Progenitor cell of endocrine pancreas (in vitro differentiated cells): ENCODE measurements around the gene RIPOR2. TPM values are rescaled to one million over a fixed set of nuclear protein-coding genes. Genes with fewer than 3 reads are reported as not detected.

ENCODE experiments used
- DNase-seq: peaks from one replicate; pipeline ENCODE4 v3.0.0; 2021; ENCODE audit warnings: low spot score; ENCODE audit not compliant: unreplicated experiment
- H3K27ac Mint-ChIP-seq: 2 replicates; pipeline ENCODE4 v1.8.0; 2021; ENCODE audit warnings: mild to moderate bottlenecking, moderate library complexity, mixed read lengths
- H3K27me3 Mint-ChIP-seq: 2 replicates; pipeline ENCODE4 v1.8.0; 2021; ENCODE audit warnings: mixed read lengths
- H3K36me3 Mint-ChIP-seq: 2 replicates; pipeline ENCODE4 v1.8.0; 2022; ENCODE audit warnings: mixed read lengths; ENCODE audit not compliant: insufficient read depth
- H3K4me1 Mint-ChIP-seq: 2 replicates; pipeline ENCODE4 v1.8.0; 2021; ENCODE audit warnings: low read depth, mixed read lengths
- H3K4me3 Mint-ChIP-seq: 2 replicates; pipeline ENCODE4 v1.8.0; 2021; ENCODE audit warnings: low read depth, mild to moderate bottlenecking, moderate library complexity, mixed read lengths
- H3K9me3 Mint-ChIP-seq: 2 replicates; pipeline ENCODE4 v1.8.0; 2021; ENCODE audit warnings: low read depth, mixed read lengths
- total RNA-seq: library from RNA; stranded (reverse); gene quantifications from 2 replicates; pipeline ENCODE4 v1.2.1, GENCODE V29; 2021
- TF ChIP-seq, protein P1 (sequence below): fragments of 200-600 bp; sonication (generic); IDR thresholded peaks from one replicate; pipeline ENCODE4 v1.5.0; 2021; ENCODE audit warnings: antibody characterized with exemption, mild to moderate bottlenecking; ENCODE audit not compliant: unreplicated experiment

RIPOR2 gene
- total RNA-seq, 1 donor from 2014 or later, result 2.2 TPM

DNA sequence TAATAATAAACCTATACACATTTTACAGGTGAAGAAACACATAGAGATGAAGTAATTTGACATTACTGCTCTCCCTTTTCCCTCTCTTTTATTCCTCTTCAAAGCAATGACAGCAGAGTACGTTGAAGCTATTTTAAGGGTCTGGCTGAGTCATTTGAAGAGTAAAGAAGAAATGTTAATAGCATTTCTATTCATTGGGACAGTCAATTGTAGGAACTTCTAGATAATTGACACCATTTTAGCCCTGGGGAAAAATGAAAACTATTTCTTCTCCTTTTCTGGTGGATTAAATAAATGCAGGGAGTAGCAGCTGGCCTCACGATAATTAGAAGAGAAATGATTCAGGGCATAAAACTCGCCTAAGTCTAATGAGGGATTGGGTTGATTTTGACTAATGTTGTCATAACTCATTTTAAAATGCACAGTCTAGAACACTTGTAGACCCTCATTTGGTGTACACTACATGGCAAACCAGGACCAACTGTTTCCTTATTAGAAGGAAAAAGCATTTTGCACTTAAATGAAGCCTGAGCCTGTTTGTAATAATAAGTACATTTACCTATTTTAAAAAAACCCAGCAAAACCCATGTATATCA, 48.1 kb downstream of the RIPOR2 start:
- no peaks in the 10 kb centered on the region for H3K9me3 Mint-ChIP-seq
- H3K27me3 Mint-ChIP-seq, result no peaks in the 10 kb centered on the region
- TF ChIP-seq, protein P1, sequence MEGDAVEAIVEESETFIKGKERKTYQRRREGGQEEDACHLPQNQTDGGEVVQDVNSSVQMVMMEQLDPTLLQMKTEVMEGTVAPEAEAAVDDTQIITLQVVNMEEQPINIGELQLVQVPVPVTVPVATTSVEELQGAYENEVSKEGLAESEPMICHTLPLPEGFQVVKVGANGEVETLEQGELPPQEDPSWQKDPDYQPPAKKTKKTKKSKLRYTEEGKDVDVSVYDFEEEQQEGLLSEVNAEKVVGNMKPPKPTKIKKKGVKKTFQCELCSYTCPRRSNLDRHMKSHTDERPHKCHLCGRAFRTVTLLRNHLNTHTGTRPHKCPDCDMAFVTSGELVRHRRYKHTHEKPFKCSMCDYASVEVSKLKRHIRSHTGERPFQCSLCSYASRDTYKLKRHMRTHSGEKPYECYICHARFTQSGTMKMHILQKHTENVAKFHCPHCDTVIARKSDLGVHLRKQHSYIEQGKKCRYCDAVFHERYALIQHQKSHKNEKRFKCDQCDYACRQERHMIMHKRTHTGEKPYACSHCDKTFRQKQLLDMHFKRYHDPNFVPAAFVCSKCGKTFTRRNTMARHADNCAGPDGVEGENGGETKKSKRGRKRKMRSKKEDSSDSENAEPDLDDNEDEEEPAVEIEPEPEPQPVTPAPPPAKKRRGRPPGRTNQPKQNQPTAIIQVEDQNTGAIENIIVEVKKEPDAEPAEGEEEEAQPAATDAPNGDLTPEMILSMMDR, result no peak
- no peak overlapping the region for H3K27ac Mint-ChIP-seq
- DNase-seq, result no peak
- H3K4me1 Mint-ChIP-seq, result peaks cover 4% of the 10 kb centered on the region
- H3K4me3 Mint-ChIP-seq, result no peak overlapping the region
- no peaks in the 10 kb centered on the region for H3K36me3 Mint-ChIP-seq

DNA sequence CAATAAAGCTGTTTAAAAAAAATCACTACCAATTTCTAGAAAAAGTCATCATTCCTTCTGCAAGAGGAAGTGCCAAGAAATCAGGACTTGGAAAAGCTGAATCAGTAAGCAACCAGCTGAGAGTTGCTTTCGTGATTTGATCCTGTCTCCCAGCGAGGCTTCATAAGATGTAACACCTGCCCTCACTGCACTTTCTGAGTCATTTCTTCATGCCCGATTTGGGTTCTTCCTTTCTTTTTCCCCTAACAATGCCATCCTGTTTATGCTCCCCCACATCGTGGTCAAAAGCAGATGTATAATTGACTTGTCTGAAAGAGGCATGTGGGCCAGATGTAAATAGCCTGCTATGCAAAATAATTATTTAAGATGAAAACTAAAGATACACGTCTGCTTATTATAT, 52.1 kb downstream of the RIPOR2 start:
- TF ChIP-seq, protein P1, result no peak
- H3K36me3 Mint-ChIP-seq, result no peaks in the 10 kb centered on the region
- H3K4me3 Mint-ChIP-seq, result no peak overlapping the region
- no peaks in the 10 kb centered on the region for H3K9me3 Mint-ChIP-seq
- H3K4me1 Mint-ChIP-seq, result peaks cover 4% of the 10 kb centered on the region
- peaks cover 2% of the 10 kb centered on the region for H3K27me3 Mint-ChIP-seq
- H3K27ac Mint-ChIP-seq, result no peak overlapping the region
- no peak for DNase-seq

DNA sequence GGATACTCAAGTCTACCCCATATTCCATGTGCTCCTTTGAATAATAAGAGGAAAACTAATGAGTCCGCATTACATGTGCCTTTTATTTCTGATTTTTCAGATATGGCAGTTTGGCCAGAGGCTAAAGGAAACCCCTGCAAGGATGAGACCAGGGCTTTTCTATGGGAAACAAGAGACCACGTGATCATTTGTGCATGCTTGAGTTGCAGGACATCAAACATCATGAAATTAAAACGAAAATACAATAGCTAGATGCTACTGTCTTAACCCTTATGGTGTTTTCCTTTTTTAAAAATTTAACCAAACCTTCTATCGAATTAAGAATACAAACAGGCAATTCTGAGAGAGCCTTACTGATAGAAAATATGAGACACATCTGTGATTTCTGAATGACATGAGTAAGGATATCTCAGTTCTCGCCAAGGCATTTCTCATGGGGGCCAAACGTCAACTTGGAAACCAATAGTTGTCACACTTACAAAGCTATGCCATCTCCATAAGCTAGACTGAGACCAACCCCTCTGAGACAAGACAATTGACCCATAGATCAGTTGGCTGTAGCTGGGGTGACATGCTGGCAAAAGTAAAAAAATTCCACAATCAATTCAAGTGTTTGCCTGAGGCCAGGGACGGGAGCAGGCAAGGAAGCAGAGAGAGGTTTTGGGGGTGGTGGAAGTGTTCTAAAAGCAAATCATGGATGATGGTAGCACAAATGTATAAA, 52.8 kb downstream of the RIPOR2 start:
- TF ChIP-seq, protein P1, result no peak
- Mint-ChIP-seq H3K9me3 (no peaks in the 10 kb centered on the region), H3K27me3 (peaks cover 2% of the 10 kb centered on the region), H3K4me3 (no peak overlapping the region), H3K36me3 (no peaks in the 10 kb centered on the region), H3K27ac (peak overlapping the region; percentile 4), H3K4me1 (peaks cover 6% of the 10 kb centered on the region)
- DNase-seq, result no peak

DNA sequence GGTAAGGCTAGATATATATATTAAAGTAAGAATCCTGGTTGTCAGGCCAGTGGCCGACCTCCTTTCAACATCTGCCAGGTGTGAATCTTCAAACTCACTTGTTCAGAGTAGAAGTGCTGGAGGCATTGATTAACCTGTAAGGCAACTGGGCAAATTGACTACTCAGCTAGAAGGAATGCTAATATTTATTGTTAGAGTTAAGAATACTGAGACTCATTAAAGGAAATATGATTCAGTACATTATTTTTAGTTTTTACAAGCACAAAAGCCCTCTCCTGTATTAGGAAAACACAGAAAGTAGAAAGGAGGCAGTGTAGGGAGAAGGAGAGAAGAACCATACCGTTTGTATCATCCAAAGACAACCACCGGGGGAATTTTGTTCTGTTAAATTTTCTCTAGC, 53.5 kb downstream of the RIPOR2 start:
- Mint-ChIP-seq H3K9me3 (no peaks in the 10 kb centered on the region), H3K27me3 (peaks cover 2% of the 10 kb centered on the region), H3K4me1 (peaks cover 12% of the 10 kb centered on the region), H3K4me3 (no peak overlapping the region), H3K36me3 (no peaks in the 10 kb centered on the region), H3K27ac (no peak overlapping the region)
- DNase-seq, result no peak
- TF ChIP-seq, protein P1, result no peak

DNA sequence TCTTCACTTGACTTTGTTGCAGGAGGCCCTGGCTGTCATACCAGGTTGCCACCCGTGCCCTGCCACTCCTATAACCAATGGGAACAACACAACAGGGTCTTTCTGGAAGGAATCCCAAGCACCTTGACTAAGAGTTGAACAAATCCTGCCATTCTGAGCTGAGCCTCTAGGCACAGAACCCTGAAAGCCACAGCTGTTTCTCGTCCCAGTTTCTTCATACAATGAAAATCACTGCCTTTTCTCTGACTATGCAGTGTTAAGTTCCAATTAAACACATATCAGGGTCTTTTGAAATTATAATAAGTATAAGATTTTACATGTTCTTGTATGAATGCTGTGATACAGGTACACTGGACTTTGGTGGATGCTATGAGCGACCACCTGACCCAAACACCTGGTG, 54.4 kb downstream of the RIPOR2 start:
- no peaks in the 10 kb centered on the region for H3K36me3 Mint-ChIP-seq
- TF ChIP-seq, protein P1, result no peak
- H3K27ac Mint-ChIP-seq, result no peak overlapping the region
- DNase-seq, result no peak
- H3K4me1 Mint-ChIP-seq, result peaks cover 21% of the 10 kb centered on the region
- H3K9me3 Mint-ChIP-seq, result no peaks in the 10 kb centered on the region
- peaks cover 2% of the 10 kb centered on the region for H3K27me3 Mint-ChIP-seq
- H3K4me3 Mint-ChIP-seq, result no peak overlapping the region
